ENCODE data around the gene NEUROD4. TPM values are rescaled to one million over a fixed set of nuclear protein-coding genes. Genes with fewer than 3 reads are reported as not detected.

The NEUROD4 gene
- total RNA-seq, 2 experiments from 2014 or later: not detected

- Mint-ChIP-seq H3K4me1 (ENCODE audit: low read depth) (peaks cover 11% of the 10 kb centered on the region), H3K27me3 (no peaks in the 10 kb centered on the region), H3K27ac (no peak overlapping the region), H3K36me3 (no peaks in the 10 kb centered on the region), H3K9me3 (no peaks in the 10 kb centered on the region), H3K4me3 (no peak overlapping the region)
- no peak for DNase-seq
- intact Hi-C loops (cut with micrococcal nuclease): no loop called here
- CTCF ChIA-PET: interaction anchor here (0.9 to 10.7 kb wide), 3 partner anchors 9 to 313 kb away, joined by 5 to 174 read pairs (median 6); no protein-coding TSS in a partner anchor
- POLR2A ChIA-PET: no interaction called here
These were observed 43.5 kb downstream of the NEUROD4 start for GRCh38 chr12:55063291-55063690.

DNA sequence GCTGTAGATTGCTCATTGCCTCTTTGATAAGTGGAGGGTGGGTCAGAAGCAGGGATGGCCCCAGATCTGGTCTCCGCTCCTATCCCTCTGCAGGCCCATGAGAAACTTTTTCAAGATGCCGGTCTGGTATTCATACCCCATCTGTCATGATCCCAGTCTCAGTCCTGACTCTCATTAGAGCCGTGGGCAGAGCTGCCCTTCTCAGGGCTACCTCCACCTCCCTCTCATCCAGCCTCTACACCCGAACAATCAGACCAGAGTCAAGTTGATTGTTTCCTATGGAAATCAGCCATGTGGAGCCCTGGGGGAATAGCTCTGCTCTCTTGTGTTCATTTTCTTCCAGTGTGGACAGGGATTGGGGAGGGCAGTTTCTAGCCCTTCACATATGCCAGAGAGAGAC, 45.8 kb downstream of the NEUROD4 start:
- Mint-ChIP-seq H3K4me1 (ENCODE audit: low read depth) (peaks cover 6% of the 10 kb centered on the region), H3K4me3 (no peak overlapping the region), H3K36me3 (no peaks in the 10 kb centered on the region), H3K9me3 (no peaks in the 10 kb centered on the region), H3K27me3 (no peaks in the 10 kb centered on the region), H3K27ac (no peak overlapping the region)
- intact Hi-C loops (cut with micrococcal nuclease): no loop called here
- POLR2A ChIA-PET: no interaction called here
- CTCF ChIA-PET: interaction anchor here (0.9 to 17.6 kb wide), 4 partner anchors 9 to 315 kb away, joined by 3 to 697 read pairs (median 90); no protein-coding TSS in a partner anchor
- no peak for DNase-seq

- no peaks in the 10 kb centered on the region for H3K4me1 Mint-ChIP-seq (ENCODE audit: low read depth)
- H3K27ac Mint-ChIP-seq: no peak overlapping the region
- intact Hi-C loops (cut with micrococcal nuclease): loop anchor here (1.0 kb wide), 1 partner anchor 74 kb away; no protein-coding TSS in a partner anchor
- H3K9me3 Mint-ChIP-seq: no peaks in the 10 kb centered on the region
- no peak for DNase-seq
- H3K4me3 Mint-ChIP-seq: no peak overlapping the region
- ChIA-PET POLR2A (interaction anchor here (0.5 kb wide), 1 partner anchor 132 kb away, joined by 3 read pairs; no protein-coding TSS in a partner anchor), CTCF (interaction anchor here (0.6 to 17.6 kb wide), 32 partner anchors 10 to 366 kb away, joined by 3 to 697 read pairs (median 5); partner anchors contain the start of genes MUCL1 and TESPA1)
- no peaks in the 10 kb centered on the region for H3K36me3 Mint-ChIP-seq
- no peaks in the 10 kb centered on the region for H3K27me3 Mint-ChIP-seq
These were observed 47.9 kb downstream of the NEUROD4 start for GRCh38 chr12:55067701-55068100.

- intact Hi-C loops (cut with micrococcal nuclease): loop anchor here (1.0 kb wide), 1 partner anchor 75 kb away; no protein-coding TSS in a partner anchor
- Mint-ChIP-seq H3K36me3 (no peaks in the 10 kb centered on the region), H3K4me3 (no peak overlapping the region)
These were observed 48.7 kb downstream of the NEUROD4 start for GRCh38 chr12:55068416-55069010.

DNA sequence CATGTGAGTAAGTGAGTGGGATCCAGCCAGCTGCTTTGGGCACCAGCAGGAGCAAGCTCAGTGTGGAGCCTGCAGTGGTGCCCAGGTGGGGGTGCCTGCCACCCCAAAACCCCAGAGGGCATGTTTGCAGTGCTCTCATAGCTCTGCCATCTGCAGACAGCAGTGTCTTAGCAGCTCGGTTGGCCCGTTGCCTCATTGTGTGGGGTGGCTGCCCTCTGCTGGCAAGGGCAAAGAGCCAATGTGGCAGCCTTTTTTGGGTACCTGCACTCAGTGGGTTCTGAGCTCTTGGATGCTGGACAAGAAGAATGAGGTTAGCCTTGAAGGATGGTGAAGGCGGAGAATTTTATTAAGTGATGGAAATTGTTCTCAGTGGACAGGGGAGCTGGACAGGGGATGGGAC, 52.3 kb downstream of the NEUROD4 start:
- Mint-ChIP-seq H3K4me3 (no peak overlapping the region), H3K9me3 (no peaks in the 10 kb centered on the region), H3K4me1 (ENCODE audit: low read depth) (no peaks in the 10 kb centered on the region), H3K27ac (no peak overlapping the region), H3K27me3 (peaks cover 14% of the 10 kb centered on the region), H3K36me3 (no peaks in the 10 kb centered on the region)
- peak; percentile 85 for DNase-seq
- intact Hi-C loops (cut with micrococcal nuclease): loop anchor here (1.0 to 10.0 kb wide), 5 partner anchors 70 to 467 kb away; partner anchors contain the start of gene MUCL1
- POLR2A ChIA-PET: interaction anchor here (0.7 to 1.3 kb wide), 2 partner anchors 75 to 76 kb away, joined by 3 read pairs; no protein-coding TSS in a partner anchor
- CTCF ChIA-PET: interaction anchor here (0.6 to 17.6 kb wide), 72 partner anchors 9 to 609 kb away, joined by 3 to 697 read pairs (median 6); partner anchors contain the start of genes MUCL1 and TESPA1

More at GRCh38 chr12:55068416-55069010, 48.7 kb downstream of the NEUROD4 start:
- Mint-ChIP-seq H3K9me3 (no peaks in the 10 kb centered on the region), H3K4me1 (ENCODE audit: low read depth) (no peaks in the 10 kb centered on the region), H3K27ac (no peak overlapping the region), H3K27me3 (no peaks in the 10 kb centered on the region)
- DNase-seq: peak; percentile 22
- CTCF ChIA-PET: interaction anchor here (0.6 to 17.6 kb wide), 32 partner anchors 9 to 367 kb away, joined by 3 to 697 read pairs (median 5); partner anchors contain the start of genes MUCL1 and TESPA1
- POLR2A ChIA-PET: interaction anchor here (0.5 kb wide), 1 partner anchor 132 kb away, joined by 3 read pairs; no protein-coding TSS in a partner anchor

- Mint-ChIP-seq H3K27ac (no peak overlapping the region), H3K9me3 (no peaks in the 10 kb centered on the region), H3K36me3 (no peaks in the 10 kb centered on the region), H3K4me1 (ENCODE audit: low read depth) (peaks cover 4% of the 10 kb centered on the region), H3K27me3 (peaks cover 21% of the 10 kb centered on the region), H3K4me3 (no peak overlapping the region)
- CTCF ChIA-PET: interaction anchor here (0.6 to 17.6 kb wide), 44 partner anchors 8 to 549 kb away, joined by 3 to 697 read pairs (median 8); partner anchors contain the start of genes MUCL1 and TESPA1
- POLR2A ChIA-PET: interaction anchor here (0.6 to 1.3 kb wide), 2 partner anchors 76 to 349 kb away, joined by 3 read pairs; no protein-coding TSS in a partner anchor
- DNase-seq: peak; percentile 84
- intact Hi-C loops (cut with micrococcal nuclease): loop anchor here (1.0 to 10.0 kb wide), 5 partner anchors 69 to 469 kb away; no protein-coding TSS in a partner anchor
These were observed 53.6 kb downstream of the NEUROD4 start for GRCh38 chr12:55073043-55074022.

DNA sequence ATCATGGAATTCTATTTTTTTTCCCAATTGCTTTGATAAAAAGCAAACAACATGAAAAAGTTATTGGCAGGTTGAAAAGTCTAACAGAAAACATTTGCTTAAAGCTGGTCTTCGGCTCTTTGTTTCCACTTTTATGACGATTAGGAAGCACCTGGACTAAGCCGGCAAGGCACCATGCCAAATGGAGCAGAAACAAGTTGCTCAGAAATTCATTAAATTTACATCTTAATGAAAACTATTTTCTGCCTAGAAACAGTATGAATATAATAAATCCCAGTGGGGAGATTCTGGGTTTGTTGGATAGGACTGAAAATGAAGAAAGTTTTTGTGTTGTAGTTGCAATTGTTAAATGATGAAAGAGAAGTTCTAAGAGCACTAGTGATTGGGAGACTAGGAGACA, 55.0 kb downstream of the NEUROD4 start:
- Mint-ChIP-seq H3K36me3 (no peaks in the 10 kb centered on the region), H3K27ac (no peak overlapping the region), H3K4me3 (no peak overlapping the region), H3K4me1 (ENCODE audit: low read depth) (peaks cover 8% of the 10 kb centered on the region), H3K27me3 (peaks cover 34% of the 10 kb centered on the region), H3K9me3 (no peaks in the 10 kb centered on the region)
- intact Hi-C loops (cut with micrococcal nuclease): loop anchor here (5.0 to 10.0 kb wide), 2 partner anchors 67 to 470 kb away; no protein-coding TSS in a partner anchor
- POLR2A ChIA-PET: no interaction called here
- no peak for DNase-seq
- CTCF ChIA-PET: interaction anchor here (0.7 to 17.6 kb wide), 9 partner anchors 9 to 372 kb away, joined by 3 to 697 read pairs (median 4); no protein-coding TSS in a partner anchor

Other genes with a start within 250 kb of the NEUROD4 start
- gene MUCL1, start 165.5 kb upstream of the NEUROD4 start, total RNA-seq: not detected
- gene TESPA1, start 35.2 kb upstream of the NEUROD4 start, total RNA-seq: 10 to 100 TPM; 73.9 to 74.8 TPM
- not detected for gene OR9K2, start 106.4 kb downstream of the NEUROD4 start, total RNA-seq
- gene OR10A7, start 201.1 kb downstream of the NEUROD4 start, total RNA-seq: not detected
- not detected for gene OR6C74, start 224.6 kb downstream of the NEUROD4 start, total RNA-seq